ENCODE results near the gene SUMO2.

- TF ChIP-seq, protein P1, sequence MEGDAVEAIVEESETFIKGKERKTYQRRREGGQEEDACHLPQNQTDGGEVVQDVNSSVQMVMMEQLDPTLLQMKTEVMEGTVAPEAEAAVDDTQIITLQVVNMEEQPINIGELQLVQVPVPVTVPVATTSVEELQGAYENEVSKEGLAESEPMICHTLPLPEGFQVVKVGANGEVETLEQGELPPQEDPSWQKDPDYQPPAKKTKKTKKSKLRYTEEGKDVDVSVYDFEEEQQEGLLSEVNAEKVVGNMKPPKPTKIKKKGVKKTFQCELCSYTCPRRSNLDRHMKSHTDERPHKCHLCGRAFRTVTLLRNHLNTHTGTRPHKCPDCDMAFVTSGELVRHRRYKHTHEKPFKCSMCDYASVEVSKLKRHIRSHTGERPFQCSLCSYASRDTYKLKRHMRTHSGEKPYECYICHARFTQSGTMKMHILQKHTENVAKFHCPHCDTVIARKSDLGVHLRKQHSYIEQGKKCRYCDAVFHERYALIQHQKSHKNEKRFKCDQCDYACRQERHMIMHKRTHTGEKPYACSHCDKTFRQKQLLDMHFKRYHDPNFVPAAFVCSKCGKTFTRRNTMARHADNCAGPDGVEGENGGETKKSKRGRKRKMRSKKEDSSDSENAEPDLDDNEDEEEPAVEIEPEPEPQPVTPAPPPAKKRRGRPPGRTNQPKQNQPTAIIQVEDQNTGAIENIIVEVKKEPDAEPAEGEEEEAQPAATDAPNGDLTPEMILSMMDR (IDR thresholded peaks at IDR 0.05; ENCODE audit: poor library complexity) = no peak
- TF ChIP-seq EZH2phosphoT487 (IDR thresholded peaks at IDR 0.05; ENCODE audit: low read depth, severe bottlenecking, unreplicated experiment) = no peak
Measured at GRCh38 chr17:75183999-75184884, 1.5 kb upstream of the SUMO2 start.

Measured in hepatocyte (in vitro differentiated cells).